Measurements from ENCODE around the gene CDK9. TPM values are rescaled to one million over a fixed set of nuclear protein-coding genes. Genes with fewer than 3 reads are reported as not detected.

CDK9 gene
- total RNA-seq, 2 donors from 2014 or later, result 51.4 to 58.7 TPM

GRCh38 chr9:127796852-127797370, 11.1 kb downstream of the CDK9 start:
- H3K4me1 ChIP-seq, result peaks cover 98% of the 10 kb centered on the region

GRCh38 chr9:127801955-127802575, 16.2 kb downstream of the CDK9 start:
- WGBS, 2 donors, result 20 to 38% methylated on average over 6 to 10 of the region's 10 CpGs
- H3K4me3 ChIP-seq, result no peak overlapping the region
- TF ChIP-seq CTCF (IDR thresholded peaks at IDR 0.05), result peak in 1 of 7 experiments; percentile 30
- TF ChIP-seq POLR2A (IDR thresholded peaks at IDR 0.05), result no peak
- no peaks in the 10 kb centered on the region for H3K27me3 ChIP-seq
- ATAC-seq (no peak), DNase-seq (no peak)
- H3K4me1 ChIP-seq, result peaks cover 75% of the 10 kb centered on the region
- no peaks in the 10 kb centered on the region for H3K36me3 ChIP-seq (replicated peaks in 1 of 2; ENCODE audit: insufficient read depth in 1 of 2, low read depth in 2 of 2)
- H3K9me3 ChIP-seq, result no peaks in the 10 kb centered on the region
- peak overlapping the region; percentile 94 to 96 (median 96) for H3K27ac ChIP-seq
- intact Hi-C loops (cut with DNase I), result no loop called here

More at GRCh38 chr9:127796852-127797370, 11.1 kb downstream of the CDK9 start:
- no peak for DNase-seq
- ATAC-seq, result no peak
- peak overlapping the region; percentile 55 to 82 (median 67) for H3K27ac ChIP-seq
- H3K27me3 ChIP-seq, result no peaks in the 10 kb centered on the region
- H3K9me3 ChIP-seq, result no peaks in the 10 kb centered on the region
- TF ChIP-seq POLR2A (IDR thresholded peaks at IDR 0.05) (no peak), CTCF (IDR thresholded peaks at IDR 0.05) (no peak)
- intact Hi-C loops (cut with DNase I), result no loop called here
- H3K4me3 ChIP-seq, result no peak overlapping the region
- H3K36me3 ChIP-seq (replicated peaks in 1 of 2; ENCODE audit: insufficient read depth in 1 of 2, low read depth in 2 of 2), result peaks cover 0 to 2% of the 10 kb centered on the region in 2 donors
- WGBS, 2 donors, result 48 to 51% methylated on average over 11 of the region's 11 CpGs

- Histone ChIP-seq H3K27ac (peak within 1 kb of the TSS; percentile 94 to 96 (median 96)), H3K27me3 (no peaks in the 10 kb centered on the region), H3K9me3 (no peaks in the 10 kb centered on the region), H3K4me3 (peak within 1 kb of the TSS; percentile 48 to 59), H3K36me3 (replicated peaks in 1 of 2; ENCODE audit: insufficient read depth in 1 of 2, low read depth in 2 of 2) (peaks cover 0 to 3% of the 10 kb centered on the region in 2 donors), H3K4me1 (peaks cover 67% of the 10 kb centered on the region)
- TF ChIP-seq CTCF (IDR thresholded peaks at IDR 0.05) (no peak), POLR2A (IDR thresholded peaks at IDR 0.05) (peak; percentile 74 to 79 (median 77))
- DNase-seq (peak; percentile 84 to 91 (median 88)), ATAC-seq (peak; percentile 81)
- 0% methylated on average over 2 to 76 of the region's 83 CpGs for WGBS, 2 donors
- intact Hi-C loops (cut with DNase I), result no loop called here
Observed at GRCh38 chr9:127802576-127803443, 17.0 kb downstream of the CDK9 start, which contains the start of gene FPGS. Gene FPGS (plus strand): TSS chr9:127802882. CDS start chr9:127802925, 43 bp downstream.

GRCh38 chr9:127803507-127804352, 17.9 kb downstream of the CDK9 start:
- intact Hi-C loops (cut with DNase I), result no loop called here
- Histone ChIP-seq H3K4me1 (peaks cover 58% of the 10 kb centered on the region), H3K36me3 (replicated peaks in 1 of 2; ENCODE audit: insufficient read depth in 1 of 2, low read depth in 2 of 2) (peaks cover 2 to 10% of the 10 kb centered on the region in 2 donors), H3K4me3 (peak overlapping the region; percentile 48 to 59), H3K27ac (peak overlapping the region; percentile 94 to 96 (median 96)), H3K27me3 (no peaks in the 10 kb centered on the region), H3K9me3 (no peaks in the 10 kb centered on the region)
- DNase-seq (peak in 3 of 4 donors; percentile 37 to 70 (median 48)), ATAC-seq (no peak)
- TF ChIP-seq POLR2A (IDR thresholded peaks at IDR 0.05) (peak in 1 of 3 donors; percentile 8), CTCF (IDR thresholded peaks at IDR 0.05) (no peak)
- WGBS, 2 donors, result 35 to 39% methylated on average over 16 to 18 of the region's 18 CpGs

Data from body of pancreas (tissue), 4 donors.